ENCODE results near the gene TCAIM. TPM values are rescaled to one million over a fixed set of nuclear protein-coding genes. Genes with fewer than 3 reads are reported as not detected.
A peak's percentile ranks its signal among the peaks of the same experiment; 100 is the strongest.

TCAIM gene
- polyA plus RNA-seq, 3 donors from 2014 or later, result 9.9 to 18.1 (median 16.3) TPM

DNA sequence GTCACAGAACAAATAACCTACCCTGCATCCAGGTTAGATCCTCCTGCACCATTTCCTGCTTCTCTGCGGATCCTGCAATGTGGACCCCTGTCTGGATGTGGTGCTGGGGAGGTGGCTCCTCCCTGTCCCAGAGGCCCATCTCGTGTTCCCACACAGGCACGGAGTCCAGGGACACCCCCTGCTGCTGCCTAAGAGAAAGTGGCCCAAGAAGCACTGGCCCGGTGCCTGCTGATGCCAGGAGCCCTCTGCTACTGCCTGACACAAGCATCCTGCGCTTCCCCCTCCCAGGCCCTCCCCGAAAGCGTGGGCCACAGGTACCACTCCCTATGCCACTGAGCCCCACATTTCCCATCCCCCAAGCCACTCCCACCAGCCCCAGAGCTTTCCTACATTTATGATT is 90.3 kb downstream of the TCAIM start:
- Mint-ChIP-seq H3K4me1 (no peaks in the 10 kb centered on the region), H3K27ac (no peak overlapping the region), H3K36me3 (no peaks in the 10 kb centered on the region), H3K9me3 (no peaks in the 10 kb centered on the region), H3K27me3 (ENCODE audit: low read depth in 3 of 3) (peaks cover 0 to 4% (median 0%) of the 10 kb centered on the region in 3 donors), H3K4me3 (no peak overlapping the region)
- no peak for DNase-seq

DNA sequence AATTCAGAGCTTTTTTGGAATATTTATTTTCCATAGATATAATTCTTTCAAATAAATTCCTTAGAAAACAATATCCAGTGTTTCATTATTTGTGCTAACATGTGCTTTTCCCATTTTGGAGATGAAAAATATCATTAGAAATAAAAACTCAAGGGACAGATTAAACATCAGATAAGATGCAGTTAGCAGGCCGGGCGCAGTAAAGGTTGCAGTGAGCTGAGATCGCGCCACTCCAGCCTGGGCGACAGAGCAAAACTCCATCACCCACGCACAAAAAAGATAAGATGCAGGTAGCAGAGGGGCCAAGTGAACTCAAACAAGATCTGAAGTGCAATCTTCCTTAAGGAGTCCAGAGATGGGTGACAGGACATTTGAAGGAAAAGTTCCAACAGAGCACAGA is 90.9 kb downstream of the TCAIM start:
- Mint-ChIP-seq H3K36me3 (no peaks in the 10 kb centered on the region), H3K4me1 (no peaks in the 10 kb centered on the region), H3K4me3 (no peak overlapping the region), H3K9me3 (no peaks in the 10 kb centered on the region), H3K27me3 (ENCODE audit: low read depth in 3 of 3) (peaks cover 0 to 4% (median 0%) of the 10 kb centered on the region in 3 donors), H3K27ac (peak overlapping the region in 1 of 6 donors; percentile 8)
- no peak for DNase-seq

DNA sequence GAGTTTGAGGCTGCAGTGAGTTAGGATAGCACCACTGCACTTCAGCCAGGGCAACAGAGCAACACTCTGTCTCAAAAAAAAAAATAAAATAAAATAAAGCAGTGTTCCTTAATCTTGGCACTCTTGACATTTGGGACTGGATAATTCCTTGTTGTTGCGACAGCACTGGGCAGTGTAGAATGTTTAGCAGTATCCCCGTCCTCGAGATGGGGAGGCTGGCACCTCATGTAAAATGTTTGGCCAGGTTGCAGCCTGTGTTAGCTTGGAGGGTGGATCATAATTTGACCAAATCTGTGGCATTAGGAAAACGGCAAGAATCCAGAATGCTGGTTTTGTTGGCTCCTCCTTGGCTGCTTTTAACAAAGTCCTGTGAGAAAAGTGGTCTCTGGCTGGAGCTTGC is 91.9 kb downstream of the TCAIM start:
- H3K9me3 Mint-ChIP-seq, result no peaks in the 10 kb centered on the region
- H3K27me3 Mint-ChIP-seq (ENCODE audit: low read depth in 3 of 3), result peaks cover 0 to 2% (median 0%) of the 10 kb centered on the region in 3 donors
- no peaks in the 10 kb centered on the region for H3K36me3 Mint-ChIP-seq
- no peak overlapping the region for H3K4me3 Mint-ChIP-seq
- H3K27ac Mint-ChIP-seq, result peak overlapping the region in 1 of 6 donors; percentile 81
- DNase-seq, result no peak
- no peaks in the 10 kb centered on the region for H3K4me1 Mint-ChIP-seq

DNA sequence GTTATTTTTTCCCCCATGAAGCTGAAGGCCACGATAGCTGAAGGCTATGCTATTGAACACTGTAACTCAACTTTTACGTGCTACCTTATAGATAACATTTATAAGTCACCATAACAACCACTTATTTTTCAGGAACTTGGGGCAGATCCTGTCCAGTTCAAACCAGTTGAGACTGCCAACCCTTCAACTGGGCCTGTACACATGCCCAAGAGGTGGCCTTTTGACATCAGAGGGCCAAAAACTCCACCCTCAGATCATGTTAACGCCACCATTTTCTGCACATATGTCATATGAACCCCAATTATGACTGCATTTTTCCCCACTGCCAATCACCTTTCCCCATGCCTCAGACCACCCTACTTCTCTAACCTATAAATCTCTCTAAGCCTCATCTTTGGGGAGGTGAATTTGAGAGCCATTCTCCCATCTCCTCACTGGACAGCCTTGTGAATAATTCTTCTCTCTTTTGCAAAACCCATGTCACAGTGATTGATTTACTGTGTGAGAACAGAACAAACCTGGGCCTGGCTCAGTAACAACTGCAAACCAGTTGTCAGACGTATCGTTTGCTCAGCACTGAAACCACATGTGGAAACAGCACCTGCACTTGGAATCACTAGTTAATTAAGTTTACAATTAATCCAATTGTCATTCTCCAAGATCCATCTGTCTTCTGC is 96.4 kb downstream of the TCAIM start:
- Mint-ChIP-seq H3K9me3 (no peaks in the 10 kb centered on the region), H3K27ac (peak overlapping the region in 4 of 6 donors; percentile 9 to 45 (median 23))
- DNase-seq, result no peak

DNA sequence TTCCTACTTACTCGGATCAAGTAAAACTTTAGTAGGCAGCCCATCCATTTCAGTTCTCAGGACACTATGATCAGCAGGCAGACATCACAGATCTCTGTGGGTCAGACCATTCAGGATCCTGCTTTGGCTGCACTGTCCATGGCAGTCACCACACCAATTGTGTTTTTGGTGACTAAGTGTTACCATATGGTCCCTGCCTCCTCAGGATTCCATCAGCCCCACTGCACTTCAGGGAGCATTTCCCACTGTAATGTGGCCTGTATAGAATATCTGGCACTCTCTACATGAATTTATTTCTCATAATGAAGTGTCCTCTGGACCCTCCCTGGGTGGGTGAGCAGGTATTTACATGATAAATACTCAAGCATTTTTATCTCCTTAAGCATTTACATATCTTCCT is 97.6 kb downstream of the TCAIM start:
- Mint-ChIP-seq H3K4me3 (no peak overlapping the region), H3K4me1 (peaks cover 22 to 27% of the 10 kb centered on the region in 2 donors), H3K27ac (peak overlapping the region; percentile 7 to 57 (median 31)), H3K9me3 (no peaks in the 10 kb centered on the region), H3K27me3 (ENCODE audit: low read depth in 3 of 3) (peaks cover 2 to 14% (median 2%) of the 10 kb centered on the region in 3 donors), H3K36me3 (peaks cover 0 to 7% (median 2%) of the 10 kb centered on the region in 3 donors)
- no peak for DNase-seq

More for the DNA sequence above, 96.4 kb downstream of the TCAIM start:
- Mint-ChIP-seq H3K4me3 (no peak overlapping the region), H3K27me3 (ENCODE audit: low read depth in 3 of 3) (peaks cover 0 to 7% (median 2%) of the 10 kb centered on the region in 3 donors), H3K4me1 (peaks cover 10 to 15% of the 10 kb centered on the region in 2 donors), H3K36me3 (peaks cover 0 to 3% (median 2%) of the 10 kb centered on the region in 3 donors)

DNA sequence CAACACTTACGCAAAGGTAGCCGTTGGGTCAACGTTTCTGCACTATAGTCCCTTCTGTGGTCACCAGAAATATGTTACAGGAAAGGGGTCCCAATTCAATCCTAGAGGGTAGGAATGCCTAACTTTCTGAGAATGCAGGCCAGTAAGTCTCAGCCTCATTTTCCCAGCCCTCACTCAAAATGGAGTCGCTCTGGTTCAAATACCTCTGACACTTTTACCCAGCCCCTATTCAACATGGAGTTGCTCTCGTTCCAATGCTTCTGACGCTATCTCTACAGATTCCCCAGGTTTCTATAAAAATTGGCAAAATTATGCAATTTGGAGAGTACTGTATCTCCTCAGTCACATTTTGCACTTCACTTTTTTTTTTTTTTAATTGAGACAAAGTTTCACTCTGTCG is 99.2 kb downstream of the TCAIM start:
- Mint-ChIP-seq H3K4me3 (no peak overlapping the region), H3K27me3 (ENCODE audit: low read depth in 3 of 3) (peaks cover 2 to 14% (median 2%) of the 10 kb centered on the region in 3 donors), H3K4me1 (peaks cover 34 to 38% of the 10 kb centered on the region in 2 donors)

DNA sequence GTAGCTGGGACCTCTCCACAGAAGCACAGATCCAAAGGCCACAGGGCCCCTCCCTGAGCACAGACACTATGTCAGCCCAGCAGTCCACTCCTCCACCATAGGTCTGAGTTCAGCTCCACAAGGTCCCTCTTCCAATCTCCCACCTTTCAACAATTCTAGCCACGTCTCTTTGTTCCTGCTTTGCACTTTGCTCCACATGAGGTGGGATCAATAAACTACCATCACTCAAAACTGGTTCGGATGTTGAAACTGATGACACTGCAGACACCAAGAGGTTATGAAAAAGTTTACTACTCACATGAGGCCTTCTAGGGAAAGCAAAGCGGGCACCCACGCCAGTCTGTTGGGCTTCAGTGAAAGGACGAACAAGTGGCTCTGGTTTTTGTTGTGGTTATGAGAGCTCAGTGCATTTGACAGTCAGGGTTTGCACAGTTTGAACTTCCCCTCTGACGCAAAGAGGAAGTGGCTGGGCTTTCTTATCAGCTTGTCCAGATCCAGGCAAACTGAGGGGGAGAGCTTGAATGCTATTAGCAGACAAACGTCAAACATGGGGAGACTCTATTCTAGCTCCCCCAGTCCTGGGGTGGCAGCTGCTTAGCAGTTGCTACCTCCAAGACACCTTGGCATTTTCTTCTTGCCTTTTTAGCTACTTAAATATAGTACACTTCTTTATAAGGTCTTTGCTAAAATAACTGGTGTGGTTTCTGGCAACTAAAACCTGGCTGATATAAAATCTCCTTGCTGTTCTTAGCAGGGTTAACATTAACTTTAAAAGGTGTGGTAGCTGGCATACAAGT is 101.1 kb downstream of the TCAIM start:
- peak overlapping the region; percentile 92 to 99 (median 98) for H3K27ac Mint-ChIP-seq
- peaks cover 34 to 40% of the 10 kb centered on the region in 2 donors for H3K4me1 Mint-ChIP-seq
- H3K9me3 Mint-ChIP-seq, result no peaks in the 10 kb centered on the region

More for the DNA sequence above, 99.2 kb downstream of the TCAIM start:
- H3K36me3 Mint-ChIP-seq, result peaks cover 0 to 15% (median 3%) of the 10 kb centered on the region in 3 donors
- no peaks in the 10 kb centered on the region for H3K9me3 Mint-ChIP-seq
- DNase-seq, result no peak
- H3K27ac Mint-ChIP-seq, result peak overlapping the region in 3 of 6 donors; percentile 14 to 58 (median 57)

DNA sequence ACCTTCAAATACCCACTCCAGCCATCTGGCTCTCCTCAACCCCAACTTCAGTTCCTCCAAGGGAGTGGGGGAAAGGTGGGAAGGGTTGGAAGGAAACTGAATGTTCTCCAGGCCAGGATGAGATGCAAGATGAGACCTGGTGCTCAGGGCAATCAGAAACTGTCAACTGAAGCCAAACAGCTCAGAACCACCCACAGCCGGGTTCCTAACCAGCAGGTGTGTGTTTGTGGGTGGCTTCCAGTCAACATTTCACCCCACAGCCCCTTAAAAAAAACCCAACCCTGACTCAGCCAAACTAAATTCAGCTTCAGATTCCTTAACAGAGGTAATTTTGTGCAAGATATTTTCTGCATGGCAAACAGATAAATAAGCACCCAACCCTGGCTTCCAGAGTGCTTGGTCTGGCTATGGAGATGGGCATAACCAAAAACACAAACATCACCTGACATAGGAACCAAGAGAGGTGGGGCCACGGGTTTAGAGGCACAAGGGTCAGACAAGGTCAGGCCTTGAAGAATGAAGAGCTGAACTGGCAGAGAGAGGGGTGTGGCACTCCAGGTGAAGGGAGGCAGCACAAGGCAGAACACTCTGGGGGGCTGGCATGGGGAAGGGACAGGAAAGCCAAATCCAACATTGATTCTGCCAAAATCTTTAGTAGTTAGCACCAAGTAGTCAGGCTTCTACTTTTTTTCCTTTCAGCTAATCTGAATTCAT is 104.2 kb downstream of the TCAIM start:
- DNase-seq, result no peak
- Mint-ChIP-seq H3K27ac (peak overlapping the region in 5 of 6 donors; percentile 31 to 99 (median 96)), H3K4me3 (no peak overlapping the region), H3K4me1 (peaks cover 34 to 38% of the 10 kb centered on the region in 2 donors), H3K9me3 (no peaks in the 10 kb centered on the region), H3K36me3 (peaks cover 12 to 37% (median 34%) of the 10 kb centered on the region in 3 donors), H3K27me3 (ENCODE audit: low read depth in 3 of 3) (peaks cover 2 to 14% (median 3%) of the 10 kb centered on the region in 3 donors)

More for the DNA sequence above, 101.1 kb downstream of the TCAIM start:
- Mint-ChIP-seq H3K27me3 (ENCODE audit: low read depth in 3 of 3) (peaks cover 2 to 14% (median 3%) of the 10 kb centered on the region in 3 donors), H3K4me3 (peak overlapping the region; percentile 77 to 90 (median 83)), H3K36me3 (peaks cover 0 to 16% (median 12%) of the 10 kb centered on the region in 3 donors)
- peak; percentile 89 to 90 (median 89) for DNase-seq

DNA sequence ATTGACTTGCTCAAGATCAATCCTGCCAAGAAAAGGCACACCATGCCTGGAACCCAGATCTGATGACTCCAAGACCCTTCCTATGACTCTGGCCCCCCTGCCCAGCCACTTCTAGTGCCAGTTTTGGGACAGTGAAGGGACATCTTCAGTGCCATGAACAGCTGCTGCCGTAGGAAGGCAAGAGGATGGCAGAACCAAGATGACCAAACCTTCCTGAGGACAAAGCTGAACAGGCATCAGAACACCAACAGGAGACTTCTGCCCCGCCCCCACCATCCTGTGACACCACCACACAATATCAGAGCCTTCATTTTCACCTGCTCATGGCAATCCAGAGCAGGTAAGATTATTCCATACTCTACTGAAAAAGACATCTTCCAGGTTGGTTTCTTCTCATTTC is 105.9 kb downstream of the TCAIM start:
- Mint-ChIP-seq H3K4me1 (peaks cover 30 to 32% of the 10 kb centered on the region in 2 donors), H3K27me3 (ENCODE audit: low read depth in 3 of 3) (peaks cover 2 to 12% (median 3%) of the 10 kb centered on the region in 3 donors), H3K9me3 (no peaks in the 10 kb centered on the region), H3K36me3 (peaks cover 29 to 52% (median 50%) of the 10 kb centered on the region in 3 donors), H3K4me3 (no peak overlapping the region), H3K27ac (peak overlapping the region; percentile 31 to 69 (median 66))
- DNase-seq, result no peak

DNA sequence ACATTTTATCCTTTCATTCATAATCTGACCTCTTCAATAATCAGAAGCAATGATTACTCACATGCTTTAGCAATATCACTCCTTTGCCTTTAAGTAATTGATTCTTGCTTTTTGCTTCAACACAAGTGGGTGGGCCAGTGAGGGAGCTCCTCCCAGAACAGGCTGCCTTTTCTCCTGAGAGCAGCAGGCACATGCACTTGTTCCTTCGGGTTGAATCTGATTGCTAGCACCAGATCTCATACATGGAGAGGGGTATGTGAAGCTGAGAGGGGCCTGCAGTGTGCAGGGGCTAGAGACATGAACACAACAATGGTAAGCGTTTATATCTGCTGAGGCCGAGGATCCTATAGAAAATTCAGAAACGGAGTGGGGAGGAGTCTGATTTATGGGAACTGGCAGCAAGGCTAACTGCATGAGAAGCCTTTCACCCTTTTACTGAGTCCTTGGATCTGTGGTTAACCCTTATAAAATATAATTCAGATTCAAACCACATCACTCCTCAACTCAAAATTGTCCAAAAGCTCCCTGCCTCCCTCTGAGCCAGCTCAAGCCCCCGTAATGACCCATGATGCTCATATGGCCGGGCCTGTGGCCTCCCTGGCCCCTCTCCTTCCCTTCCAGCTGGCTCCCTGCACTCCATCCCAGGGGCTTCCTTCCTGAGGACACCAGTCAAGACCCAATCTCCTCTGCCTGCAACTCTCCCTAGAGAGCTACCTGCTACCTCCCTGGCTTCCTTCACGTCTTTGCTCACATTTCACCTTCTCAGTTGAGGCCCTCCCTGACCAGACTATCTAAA is 106.5 kb downstream of the TCAIM start:
- H3K27me3 Mint-ChIP-seq (ENCODE audit: low read depth in 3 of 3), result peaks cover 0 to 6% (median 3%) of the 10 kb centered on the region in 3 donors
- H3K4me1 Mint-ChIP-seq, result peaks cover 23 to 27% of the 10 kb centered on the region in 2 donors
- peak overlapping the region; percentile 31 to 83 (median 66) for H3K27ac Mint-ChIP-seq
- DNase-seq, result no peak
- no peaks in the 10 kb centered on the region for H3K9me3 Mint-ChIP-seq
- H3K4me3 Mint-ChIP-seq, result no peak overlapping the region
- peaks cover 31 to 52% (median 52%) of the 10 kb centered on the region in 3 donors for H3K36me3 Mint-ChIP-seq

DNA sequence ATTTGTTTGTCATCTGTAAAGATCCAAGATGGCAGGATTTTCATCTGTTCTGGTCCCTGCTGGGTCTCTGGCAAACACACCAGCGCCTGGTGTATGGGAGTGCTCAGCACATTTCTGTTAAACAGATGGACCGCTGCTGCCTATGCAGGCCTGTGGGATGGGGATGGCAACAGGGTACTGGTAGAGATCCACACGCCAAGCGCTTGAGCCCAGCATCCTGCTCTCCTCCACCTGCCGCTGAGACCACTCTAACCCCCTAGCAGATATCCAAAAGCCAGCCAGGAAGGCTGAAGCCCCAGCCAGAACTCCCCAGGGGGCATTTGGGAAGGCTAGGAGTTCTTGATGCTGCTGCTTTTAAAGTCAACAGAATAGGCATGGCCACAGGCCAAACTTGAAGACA is 107.2 kb downstream of the TCAIM start:
- H3K27ac Mint-ChIP-seq, result peak overlapping the region in 2 of 6 donors; percentile 64 to 83

DNA sequence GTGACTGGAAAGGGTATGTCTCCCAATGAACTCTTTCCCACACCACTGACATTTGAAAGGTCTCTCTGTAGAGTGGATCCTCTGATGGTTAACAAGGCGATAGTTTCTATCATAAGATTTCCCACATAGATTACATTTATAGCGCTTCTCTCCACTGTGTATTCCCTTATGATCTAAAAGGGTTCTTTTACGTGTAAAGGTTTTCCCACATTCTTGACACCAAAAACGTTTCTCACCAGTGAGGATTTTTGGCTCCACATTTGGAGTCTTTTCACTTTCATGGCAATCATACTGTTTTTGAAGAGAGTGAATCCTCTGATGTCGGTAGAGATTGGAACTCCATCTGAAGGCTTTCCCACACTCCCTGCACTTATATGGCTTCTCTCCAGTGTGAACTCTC is 108.4 kb downstream of the TCAIM start:
- Mint-ChIP-seq H3K36me3 (peaks cover 41 to 63% (median 52%) of the 10 kb centered on the region in 3 donors), H3K27ac (peak overlapping the region in 1 of 6 donors; percentile 17), H3K27me3 (ENCODE audit: low read depth in 3 of 3) (peaks cover 0 to 1% (median 0%) of the 10 kb centered on the region in 3 donors), H3K9me3 (no peaks in the 10 kb centered on the region), H3K4me1 (peaks cover 5 to 10% of the 10 kb centered on the region in 2 donors), H3K4me3 (no peak overlapping the region)
- no peak for DNase-seq

More for the DNA sequence above, 107.2 kb downstream of the TCAIM start:
- peaks cover 0 to 2% (median 0%) of the 10 kb centered on the region in 3 donors for H3K27me3 Mint-ChIP-seq (ENCODE audit: low read depth in 3 of 3)
- H3K36me3 Mint-ChIP-seq, result peaks cover 38 to 59% (median 51%) of the 10 kb centered on the region in 3 donors
- no peaks in the 10 kb centered on the region for H3K9me3 Mint-ChIP-seq
- DNase-seq, result no peak
- H3K4me3 Mint-ChIP-seq, result no peak overlapping the region
- H3K4me1 Mint-ChIP-seq, result peaks cover 16 to 20% of the 10 kb centered on the region in 2 donors
